Loucy (cell line): ENCODE data around the gene METTL2A.

Source experiments
- CTCF ChIP-seq: fragments of 200-600 bp; sonication (generic); conservative IDR thresholded peaks from 2 replicates; pipeline ENCODE4 v1.5.1; 2014; ENCODE audit warnings: mild to moderate bottlenecking, antibody characterized with exemption, low read length
- EZH2phosphoT487 ChIP-seq: fragments of 200-600 bp; IDR thresholded peaks from 2 replicates; pipeline ENCODE4 v1.6.1; 2018; ENCODE audit warnings: antibody characterized with exemption, mild to moderate bottlenecking, moderate library complexity, borderline replicate concordance

DNA sequence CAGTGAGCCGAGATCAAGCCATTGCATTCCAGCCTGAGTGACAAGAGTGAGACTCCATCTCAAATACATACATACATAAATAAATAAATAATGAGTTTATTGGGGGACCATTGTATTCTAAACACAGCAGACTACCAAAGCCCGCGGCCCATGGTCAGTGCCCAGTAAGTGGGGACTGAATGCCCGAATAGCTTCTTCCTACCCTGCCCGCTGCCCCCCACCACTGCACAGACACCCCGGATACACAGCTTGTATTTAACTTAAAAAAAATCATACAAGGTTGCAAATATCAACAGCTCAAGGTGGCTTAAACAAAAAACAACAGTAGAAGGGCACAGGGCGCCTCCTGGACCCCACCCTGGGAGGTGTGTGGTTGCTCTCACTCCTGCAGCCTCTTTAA, 32.3 kb downstream of the METTL2A start:
- no peak for TF ChIP-seq CTCF
- no peak for TF ChIP-seq EZH2phosphoT487
